Mesenchymal stem cell (in vitro differentiated cells and primary cell): ENCODE results near the gene HOXA3.
A peak's percentile ranks its signal among the peaks of the same experiment; 100 is the strongest.

Experiments used
- DNase-seq: peaks from one replicate; pipeline ENCODE4 v3.0.0-alpha.2; 2013
- H2AFZ ChIP-seq: one replicate; pipeline ENCODE4 v1.6.1; 2013; ENCODE audit warnings: low read depth, mild to moderate bottlenecking, control low read depth, inconsistent platforms, low read length, moderate library complexity
- H2AK5ac ChIP-seq: 2 replicates; pipeline ENCODE4 v1.6.1; 2013; ENCODE audit warnings: low read length, moderate library complexity, mild to moderate bottlenecking, inconsistent platforms; ENCODE audit not compliant: severe bottlenecking
- H2BK120ac ChIP-seq: one replicate; pipeline ENCODE4 v1.6.1; 2013; ENCODE audit warnings: low read depth, mild to moderate bottlenecking, inconsistent platforms, low read length, moderate library complexity
- H2BK12ac ChIP-seq, 2 experiments: one replicate each; pipeline ENCODE4 v1.6.1; 2013; ENCODE audit warnings: inconsistent platforms in 2 of 2, low read length in 2 of 2, mild to moderate bottlenecking in 2 of 2, moderate library complexity in 2 of 2, control low read depth in 1 of 2
- H2BK15ac ChIP-seq: one replicate; pipeline ENCODE4 v1.6.1; 2013; ENCODE audit warnings: mild to moderate bottlenecking, low read depth, inconsistent platforms; ENCODE audit not compliant: poor library complexity, severe bottlenecking
- H2BK5ac ChIP-seq: 2 replicates; pipeline ENCODE4 v1.6.1; 2013; ENCODE audit warnings: low read depth, mild to moderate bottlenecking, low read length, control low read depth, inconsistent platforms; ENCODE audit not compliant: poor library complexity, severe bottlenecking
- H3K14ac ChIP-seq, 2 experiments: one replicate each; pipeline ENCODE4 v1.6.1; 2013; ENCODE audit warnings: inconsistent platforms in 2 of 2, low read length in 2 of 2, control low read depth in 1 of 2, mild to moderate bottlenecking in 1 of 2, moderate library complexity in 1 of 2
- H3K18ac ChIP-seq, 2 experiments: one replicate each; pipeline ENCODE4 v1.6.1; 2013; ENCODE audit warnings: inconsistent platforms in 2 of 2, low read length in 2 of 2, control low read depth in 1 of 2, low read depth in 1 of 2, mild to moderate bottlenecking in 1 of 2
- H3K23ac ChIP-seq, 2 experiments: one replicate each; pipeline ENCODE4 v1.6.1; 2013; ENCODE audit warnings: inconsistent platforms in 2 of 2, low read length in 2 of 2, mild to moderate bottlenecking in 2 of 2, moderate library complexity in 2 of 2, control low read depth in 1 of 2
- H3K27ac ChIP-seq: 2 replicates; pipeline ENCODE4 v1.5.1; 2013; ENCODE audit warnings: mild to moderate bottlenecking, moderate library complexity, low read length, control low read depth, inconsistent platforms; ENCODE audit not compliant: poor library complexity, severe bottlenecking
- H3K27me3 ChIP-seq, 2 experiments: 2 replicates each; pipeline versions ENCODE4 v1.6.1 to v1.7.0; 2013; ENCODE audit warnings: low read length in 2 of 2, mild to moderate bottlenecking in 2 of 2, moderate library complexity in 2 of 2, control low read depth in 1 of 2, inconsistent platforms in 1 of 2; ENCODE audit not compliant: control insufficient read depth in 1 of 2, insufficient read depth in 1 of 2
- H3K36me3 ChIP-seq, 2 experiments: 2 replicates each; pipeline versions ENCODE4 v1.6.1 to v1.7.0; 2013; ENCODE audit warnings: low read length in 2 of 2, control low read depth in 1 of 2, inconsistent platforms in 1 of 2, low read depth in 1 of 2, mild to moderate bottlenecking in 1 of 2; ENCODE audit not compliant: insufficient read depth in 2 of 2, control insufficient read depth in 1 of 2
- H3K4ac ChIP-seq, 2 experiments: one replicate each; pipeline ENCODE4 v1.6.1; 2013; ENCODE audit warnings: inconsistent platforms in 2 of 2, low read length in 2 of 2, mild to moderate bottlenecking in 2 of 2, moderate library complexity in 2 of 2, control low read depth in 1 of 2, low read depth in 1 of 2
- H3K4me1 ChIP-seq: 2 replicates; pipeline ENCODE4 v1.6.1; 2013; ENCODE audit warnings: low read depth, low read length, control low read depth; ENCODE audit not compliant: control insufficient read depth, insufficient read depth
- H3K4me2 ChIP-seq: 2 replicates; pipeline ENCODE4 v1.6.1; 2013; ENCODE audit warnings: low read length, mild to moderate bottlenecking, inconsistent platforms; ENCODE audit not compliant: poor library complexity, severe bottlenecking
- H3K4me3 ChIP-seq, 2 experiments: 2 replicates each; pipeline versions ENCODE4 v1.5.1 to v1.7.0; 2013; ENCODE audit warnings: low read length in 2 of 2, mild to moderate bottlenecking in 2 of 2, control low read depth in 1 of 2, low read depth in 1 of 2; ENCODE audit not compliant: insufficient read depth in 1 of 2
- H3K79me1 ChIP-seq: replicated peaks from 2 replicates; pipeline ENCODE4 v1.6.1; 2013; ENCODE audit warnings: mild to moderate bottlenecking, control low read depth, low read length, inconsistent platforms; ENCODE audit not compliant: poor library complexity, severe bottlenecking
- H3K9ac ChIP-seq: 2 replicates; pipeline ENCODE4 v1.7.0; 2013; ENCODE audit warnings: mild to moderate bottlenecking, low read length, moderate library complexity
- H3K9me3 ChIP-seq: 2 replicates; pipeline ENCODE4 v1.7.0; 2013; ENCODE audit warnings: mild to moderate bottlenecking, low read length; ENCODE audit not compliant: control insufficient read depth
- H4K8ac ChIP-seq: one replicate; pipeline ENCODE4 v1.6.1; 2013; ENCODE audit warnings: inconsistent platforms, mild to moderate bottlenecking, low read length, moderate library complexity
- H4K91ac ChIP-seq: one replicate; pipeline ENCODE4 v1.6.1; 2013; ENCODE audit warnings: mild to moderate bottlenecking, low read length, inconsistent platforms
- WGBS: methylation state at CpG from one replicate; pipeline ENCODE4 v1.1.7; 2013; ENCODE audit warnings: mixed read lengths; 5-methylcytosine and 5-hydroxymethylcytosine counted together

The HOXA3 gene

GRCh38 chr7:27191161-27191731 lies 38.9 kb upstream of the HOXA3 start:
- Histone ChIP-seq H3K18ac (no peak overlapping the region), H3K14ac (no peak overlapping the region), H3K36me3 (peaks cover 0 to 3% of the 10 kb centered on the region in 2 experiments), H3K4ac (no peak overlapping the region), H3K4me2 (no peak overlapping the region), H2BK15ac (no peak overlapping the region), H3K4me3 (no peak overlapping the region), H3K79me1 (peaks cover 3% of the 10 kb centered on the region), H2BK12ac (no peak overlapping the region), H2AFZ (no peak overlapping the region), H4K91ac (no peak overlapping the region), H2BK120ac (no peak overlapping the region), H3K27ac (no peak overlapping the region), H2BK5ac (no peak overlapping the region), H3K9me3 (no peaks in the 10 kb centered on the region), H3K4me1 (peaks cover 24% of the 10 kb centered on the region), H4K8ac (no peak overlapping the region), H3K23ac (no peak overlapping the region), H2AK5ac (no peak overlapping the region), H3K27me3 (peaks cover 47 to 68% of the 10 kb centered on the region in 2 experiments), H3K9ac (no peak overlapping the region)
- no peak for DNase-seq
- WGBS = 33% methylated on average over 15 of the region's 15 CpGs

- no peak overlapping the region for H3K14ac ChIP-seq
- no peak overlapping the region for H3K27ac ChIP-seq
- H3K36me3 ChIP-seq = peaks cover 0 to 3% of the 10 kb centered on the region in 2 experiments
- no peak overlapping the region for H2BK120ac ChIP-seq
- peaks cover 3% of the 10 kb centered on the region for H3K79me1 ChIP-seq
- no peak overlapping the region for H3K4ac ChIP-seq
- H2BK15ac ChIP-seq = no peak overlapping the region
- peaks cover 40 to 60% of the 10 kb centered on the region in 2 experiments for H3K27me3 ChIP-seq
- H4K8ac ChIP-seq = no peak overlapping the region
- H3K23ac ChIP-seq = no peak overlapping the region
- 45% methylated on average over 7 of the region's 7 CpGs for WGBS
- no peaks in the 10 kb centered on the region for H3K9me3 ChIP-seq
- no peak overlapping the region for H4K91ac ChIP-seq
- no peak overlapping the region for H3K4me3 ChIP-seq
- H2AFZ ChIP-seq = no peak overlapping the region
- no peak overlapping the region for H2BK12ac ChIP-seq
- no peak overlapping the region for H3K9ac ChIP-seq
- no peak overlapping the region for H3K4me2 ChIP-seq
- H2AK5ac ChIP-seq = no peak overlapping the region
- H3K18ac ChIP-seq = no peak overlapping the region
- DNase-seq = no peak
- no peak overlapping the region for H2BK5ac ChIP-seq
- H3K4me1 ChIP-seq = peaks cover 24% of the 10 kb centered on the region
Measured at GRCh38 chr7:27189997-27190748, 37.8 kb upstream of the HOXA3 start.

DNA sequence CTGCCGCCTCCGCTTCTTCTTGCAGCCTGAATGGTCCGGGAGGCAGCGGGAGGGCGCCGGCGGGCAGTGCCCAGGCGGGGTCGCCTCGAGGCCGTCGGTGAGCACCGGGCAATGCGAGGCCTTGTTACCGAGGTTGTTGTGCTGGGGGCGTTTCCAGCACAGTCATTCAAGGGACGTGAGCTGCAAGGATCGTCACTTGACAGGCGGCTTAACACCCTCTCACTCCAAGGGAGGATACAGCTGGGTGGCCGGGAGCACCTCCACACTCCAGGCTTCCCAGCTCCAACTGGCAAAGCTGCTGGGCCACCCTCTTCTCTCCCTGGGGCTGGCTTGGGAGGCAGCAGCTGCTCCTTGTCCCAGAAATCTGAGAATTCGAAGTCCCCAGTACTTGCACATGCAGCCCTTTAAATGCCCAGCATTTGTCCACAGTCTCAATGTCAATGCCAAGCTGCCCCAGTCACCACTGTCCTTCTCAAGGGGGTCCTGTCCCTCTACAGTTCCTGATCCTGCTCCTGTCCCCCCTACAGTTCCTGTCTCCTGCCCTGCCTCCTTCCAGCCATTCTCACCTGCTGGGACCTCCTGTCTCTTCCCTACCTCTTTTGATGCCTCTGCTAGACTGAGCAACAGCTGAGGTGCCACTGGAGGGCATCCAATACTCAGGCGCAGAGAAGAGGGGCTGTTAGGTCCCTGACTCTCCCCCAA lies 37.1 kb upstream of the HOXA3 start:
- Histone ChIP-seq H3K4ac (no peak overlapping the region), H3K27me3 (peaks cover 33 to 53% of the 10 kb centered on the region in 2 experiments), H3K18ac (no peak overlapping the region), H3K36me3 (peaks cover 0 to 3% of the 10 kb centered on the region in 2 experiments), H3K4me2 (peak overlapping the region; percentile 85), H3K27ac (peak overlapping the region; percentile 89), H3K14ac (no peak overlapping the region), H3K9ac (no peak overlapping the region), H2AK5ac (peak overlapping the region; percentile 3), H2BK15ac (no peak overlapping the region), H3K4me1 (peaks cover 24% of the 10 kb centered on the region), H3K9me3 (no peaks in the 10 kb centered on the region), H2BK5ac (peak overlapping the region; percentile 92), H2AFZ (no peak overlapping the region), H4K8ac (no peak overlapping the region), H2BK12ac (no peak overlapping the region), H2BK120ac (no peak overlapping the region), H3K23ac (no peak overlapping the region), H3K4me3 (peak overlapping the region in 1 of 2 experiments; percentile 64), H3K79me1 (peaks cover 3% of the 10 kb centered on the region), H4K91ac (no peak overlapping the region)
- WGBS = 9% methylated on average over 21 of the region's 22 CpGs
- DNase-seq = no peak
